ENCODE data around the gene MPG. TPM values are rescaled to one million over a fixed set of nuclear protein-coding genes. Genes with fewer than 3 reads are reported as not detected.

MPG gene
- total RNA-seq, 1 experiment from 2014 or later, result 32.6 TPM

DNA sequence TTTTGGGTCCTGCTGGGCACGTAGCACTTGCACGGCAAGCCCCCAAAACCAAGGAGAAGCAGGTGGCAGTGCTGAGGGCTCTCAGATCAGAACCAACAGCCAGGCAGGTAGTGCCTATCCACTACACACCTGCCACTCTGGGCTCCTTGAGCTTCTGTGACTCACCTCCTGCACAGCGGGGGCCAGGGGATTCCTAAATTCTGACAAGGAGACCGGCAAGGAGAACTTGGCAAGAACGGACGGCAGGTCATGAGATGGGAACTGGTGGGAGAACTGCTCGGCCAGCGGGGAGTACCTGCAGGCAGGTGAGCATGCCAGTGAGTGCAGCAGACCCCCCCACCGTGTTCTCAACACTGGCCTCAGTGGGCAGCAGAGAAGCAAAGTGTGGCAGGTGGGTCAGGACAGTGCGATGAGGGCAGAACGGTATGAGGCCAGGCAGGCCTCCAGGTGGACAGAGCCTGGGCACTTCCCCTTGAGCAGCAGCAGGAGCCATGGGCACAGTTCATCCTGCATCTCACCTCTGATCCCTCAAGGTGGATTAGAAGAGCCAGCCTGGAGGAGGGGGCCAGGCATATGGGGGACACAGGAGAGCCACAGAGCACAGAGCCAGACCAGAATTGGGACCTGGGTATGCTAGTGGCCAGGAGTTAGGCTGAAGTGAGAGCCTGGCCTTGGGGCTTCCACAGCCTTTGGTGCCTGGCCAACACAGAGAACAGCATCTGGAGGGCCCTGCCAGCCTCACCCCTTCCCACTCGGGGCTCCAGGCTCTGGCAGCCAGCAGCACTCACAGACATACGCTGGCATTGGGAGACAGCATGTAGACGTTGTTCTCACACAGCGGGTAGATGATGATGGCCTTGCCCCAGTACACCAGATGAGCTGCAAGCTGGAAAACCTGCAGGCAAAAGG, 14.7 kb downstream of the MPG start:
- Histone ChIP-seq H3K27ac (ENCODE audit: low read depth, low read length) (no peak overlapping the region), H3K9ac (ENCODE audit: low read length) (no peak overlapping the region), H2AFZ (ENCODE audit: low read depth, low read length, poor library complexity, severe bottlenecking) (no peak overlapping the region), H3K9me3 (ENCODE audit: control insufficient read depth in 1 of 2, insufficient read depth in 1 of 2, low read depth in 1 of 2, low read length in 2 of 2) (no peaks in the 10 kb centered on the region), H3K4me3 (replicated peaks in 1 of 2; ENCODE audit: low read depth in 1 of 2, low read length in 2 of 2) (no peak overlapping the region), H3K4me1 (ENCODE audit: control insufficient read depth in 1 of 2, insufficient read depth in 2 of 2, low read length in 2 of 2) (no peaks in the 10 kb centered on the region), H3K36me3 (ENCODE audit: control insufficient read depth in 1 of 2, insufficient read depth in 2 of 2, low read length in 2 of 2) (no peaks in the 10 kb centered on the region), H3K9me2 (ENCODE audit: insufficient read depth) (no peaks in the 10 kb centered on the region), H3K79me2 (ENCODE audit: insufficient read depth, low read length) (no peaks in the 10 kb centered on the region), H3K4me2 (ENCODE audit: low read length) (no peak overlapping the region), H4K20me1 (ENCODE audit: insufficient read depth) (no peaks in the 10 kb centered on the region), H3K27me3 (ENCODE audit: insufficient read depth, low read length) (no peaks in the 10 kb centered on the region)
- BruUV-seq (replicated peaks), result no TSS peak
- RAD21 ChIA-PET (ENCODE audit: low non-redundant PET in 1 of 2, low total read pairs in 2 of 2, uncharacterized antibody in 2 of 2, unreplicated experiment in 2 of 2), result no interaction called here
- no peak for DNase-seq (ENCODE audit: low read depth, low spot score)
- POLR2A ChIA-PET, result no interaction called here
- intact Hi-C loops (cut with micrococcal nuclease), result no loop called here
- no peak for TF ChIP-seq SIN3A (IDR thresholded peaks at IDR 0.05; ENCODE audit: low read depth)
- no peak for TF ChIP-seq POLR2A (IDR thresholded peaks at IDR 0.05; ENCODE audit: borderline replicate concordance, extremely low read depth, insufficient read depth, insufficient read length)
- no peak for TF ChIP-seq SRF (IDR thresholded peaks at IDR 0.05; ENCODE audit: low read depth)
- TF ChIP-seq ZFX (IDR thresholded peaks at IDR 0.05), result no peak
- TF ChIP-seq, protein P1, sequence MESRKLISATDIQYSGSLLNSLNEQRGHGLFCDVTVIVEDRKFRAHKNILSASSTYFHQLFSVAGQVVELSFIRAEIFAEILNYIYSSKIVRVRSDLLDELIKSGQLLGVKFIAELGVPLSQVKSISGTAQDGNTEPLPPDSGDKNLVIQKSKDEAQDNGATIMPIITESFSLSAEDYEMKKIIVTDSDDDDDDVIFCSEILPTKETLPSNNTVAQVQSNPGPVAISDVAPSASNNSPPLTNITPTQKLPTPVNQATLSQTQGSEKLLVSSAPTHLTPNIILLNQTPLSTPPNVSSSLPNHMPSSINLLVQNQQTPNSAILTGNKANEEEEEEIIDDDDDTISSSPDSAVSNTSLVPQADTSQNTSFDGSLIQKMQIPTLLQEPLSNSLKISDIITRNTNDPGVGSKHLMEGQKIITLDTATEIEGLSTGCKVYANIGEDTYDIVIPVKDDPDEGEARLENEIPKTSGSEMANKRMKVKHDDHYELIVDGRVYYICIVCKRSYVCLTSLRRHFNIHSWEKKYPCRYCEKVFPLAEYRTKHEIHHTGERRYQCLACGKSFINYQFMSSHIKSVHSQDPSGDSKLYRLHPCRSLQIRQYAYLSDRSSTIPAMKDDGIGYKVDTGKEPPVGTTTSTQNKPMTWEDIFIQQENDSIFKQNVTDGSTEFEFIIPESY (IDR thresholded peaks at IDR 0.05; ENCODE audit: extremely low read depth, insufficient replicate concordance, low read length), result no peak
- TF ChIP-seq CTCF (IDR thresholded peaks at IDR 0.05 in 2 of 3, conservative IDR thresholded peaks at IDR 0.05 in 1 of 3; ENCODE audit: borderline replicate concordance in 1 of 3, insufficient read depth in 1 of 3, low read depth in 2 of 3, low read length in 2 of 3), result no peak
- TF ChIP-seq MAX (IDR thresholded peaks at IDR 0.05), result no peak
- no peak for TF ChIP-seq EZH2 (IDR thresholded peaks at IDR 0.05)
- no peak for TF ChIP-seq RAD21 (IDR thresholded peaks at IDR 0.05; ENCODE audit: low read depth)
- TF ChIP-seq EZH2phosphoT487 (IDR thresholded peaks at IDR 0.05; ENCODE audit: borderline replicate concordance), result no peak
- no peak for TF ChIP-seq CEBPB (IDR thresholded peaks at IDR 0.05; ENCODE audit: low read depth)
- TF ChIP-seq SP1 (IDR thresholded peaks at IDR 0.05; ENCODE audit: low read depth), result no peak
- no peak for TF ChIP-seq YY1 (IDR thresholded peaks at IDR 0.05; ENCODE audit: extremely low read depth, insufficient replicate concordance, low read depth, low read length)
- TF ChIP-seq FOSL1 (IDR thresholded peaks at IDR 0.05; ENCODE audit: low read depth), result no peak
- TF ChIP-seq REST (IDR thresholded peaks at IDR 0.05; ENCODE audit: low read depth), result no peak
- no peak for TF ChIP-seq ZNF274 (IDR thresholded peaks at IDR 0.05; ENCODE audit: low read depth, low read length)
- no peak for TF ChIP-seq ELF1 (IDR thresholded peaks at IDR 0.05; ENCODE audit: borderline replicate concordance, low read depth)
- TF ChIP-seq POLR2AphosphoS5 (IDR thresholded peaks at IDR 0.05; ENCODE audit: low read depth, low read length), result no peak
- TF ChIP-seq EGR1 (IDR thresholded peaks at IDR 0.05; ENCODE audit: low read depth), result no peak
- CTCF ChIA-PET, result no interaction called here
- ATAC-seq, result no peak
